CD4-positive, alpha-beta T cell treated with Interleukin-21 for 1 hour (primary cell): Measurements from ENCODE around the gene AKAP6.

ENCODE experiments used
- DNase-seq: peaks from one replicate; pipeline ENCODE4 v3.0.0-alpha.2; 2020

AKAP6 gene, protein sequence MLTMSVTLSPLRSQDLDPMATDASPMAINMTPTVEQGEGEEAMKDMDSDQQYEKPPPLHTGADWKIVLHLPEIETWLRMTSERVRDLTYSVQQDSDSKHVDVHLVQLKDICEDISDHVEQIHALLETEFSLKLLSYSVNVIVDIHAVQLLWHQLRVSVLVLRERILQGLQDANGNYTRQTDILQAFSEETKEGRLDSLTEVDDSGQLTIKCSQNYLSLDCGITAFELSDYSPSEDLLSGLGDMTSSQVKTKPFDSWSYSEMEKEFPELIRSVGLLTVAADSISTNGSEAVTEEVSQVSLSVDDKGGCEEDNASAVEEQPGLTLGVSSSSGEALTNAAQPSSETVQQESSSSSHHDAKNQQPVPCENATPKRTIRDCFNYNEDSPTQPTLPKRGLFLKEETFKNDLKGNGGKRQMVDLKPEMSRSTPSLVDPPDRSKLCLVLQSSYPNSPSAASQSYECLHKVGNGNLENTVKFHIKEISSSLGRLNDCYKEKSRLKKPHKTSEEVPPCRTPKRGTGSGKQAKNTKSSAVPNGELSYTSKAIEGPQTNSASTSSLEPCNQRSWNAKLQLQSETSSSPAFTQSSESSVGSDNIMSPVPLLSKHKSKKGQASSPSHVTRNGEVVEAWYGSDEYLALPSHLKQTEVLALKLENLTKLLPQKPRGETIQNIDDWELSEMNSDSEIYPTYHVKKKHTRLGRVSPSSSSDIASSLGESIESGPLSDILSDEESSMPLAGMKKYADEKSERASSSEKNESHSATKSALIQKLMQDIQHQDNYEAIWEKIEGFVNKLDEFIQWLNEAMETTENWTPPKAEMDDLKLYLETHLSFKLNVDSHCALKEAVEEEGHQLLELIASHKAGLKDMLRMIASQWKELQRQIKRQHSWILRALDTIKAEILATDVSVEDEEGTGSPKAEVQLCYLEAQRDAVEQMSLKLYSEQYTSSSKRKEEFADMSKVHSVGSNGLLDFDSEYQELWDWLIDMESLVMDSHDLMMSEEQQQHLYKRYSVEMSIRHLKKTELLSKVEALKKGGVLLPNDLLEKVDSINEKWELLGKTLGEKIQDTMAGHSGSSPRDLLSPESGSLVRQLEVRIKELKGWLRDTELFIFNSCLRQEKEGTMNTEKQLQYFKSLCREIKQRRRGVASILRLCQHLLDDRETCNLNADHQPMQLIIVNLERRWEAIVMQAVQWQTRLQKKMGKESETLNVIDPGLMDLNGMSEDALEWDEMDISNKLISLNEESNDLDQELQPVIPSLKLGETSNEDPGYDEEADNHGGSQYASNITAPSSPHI (N-terminal part only)

DNA sequence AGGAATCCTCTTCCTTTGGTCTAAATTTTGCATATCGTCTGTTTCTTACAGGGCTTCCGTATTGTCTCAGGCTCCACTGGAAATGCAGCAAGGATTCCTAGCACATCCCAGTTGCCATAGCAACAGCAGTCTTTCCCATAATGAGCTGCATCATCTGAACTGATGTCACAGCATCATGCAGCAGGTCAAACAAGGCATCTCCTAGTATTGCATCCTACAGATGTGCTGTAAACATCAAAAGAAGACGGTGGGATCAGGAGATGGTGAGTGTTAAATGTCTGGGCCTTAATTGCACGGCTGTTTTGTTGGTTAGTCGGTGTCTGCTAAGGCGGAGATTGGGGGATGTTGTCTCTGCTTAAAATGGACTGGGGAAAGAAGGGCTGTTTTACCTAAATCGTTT is at the start of gene AKAP6:
Gene AKAP6 (plus strand): TSS at position 153 of the 400 bp plus-strand sequence. CDS start 104,196 bp downstream, outside the sequence.
- DNase-seq, result no peak

GRCh38 chr14:32286602-32287001 is 42.5 kb upstream of the AKAP6 start:
- no peak for DNase-seq

DNA sequence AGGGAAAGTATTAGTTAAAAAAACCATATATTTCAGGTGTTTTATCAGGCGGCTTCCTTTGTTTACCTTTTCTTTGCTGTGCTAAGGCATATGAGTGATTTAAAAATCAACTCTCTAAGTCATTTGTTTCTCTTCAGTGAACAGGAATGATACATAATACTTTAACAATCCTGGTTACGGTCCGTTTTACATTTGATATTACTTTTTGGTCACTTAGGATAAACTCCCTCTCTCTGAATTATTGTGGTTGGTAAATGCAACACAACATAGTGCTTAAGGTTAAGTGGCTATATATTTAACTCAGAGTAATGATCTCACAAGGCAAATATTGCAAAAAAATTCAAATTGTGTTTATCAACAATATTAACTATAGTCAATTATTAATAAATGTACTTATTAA is 32.7 kb upstream of the AKAP6 start:
- no peak for DNase-seq

DNA sequence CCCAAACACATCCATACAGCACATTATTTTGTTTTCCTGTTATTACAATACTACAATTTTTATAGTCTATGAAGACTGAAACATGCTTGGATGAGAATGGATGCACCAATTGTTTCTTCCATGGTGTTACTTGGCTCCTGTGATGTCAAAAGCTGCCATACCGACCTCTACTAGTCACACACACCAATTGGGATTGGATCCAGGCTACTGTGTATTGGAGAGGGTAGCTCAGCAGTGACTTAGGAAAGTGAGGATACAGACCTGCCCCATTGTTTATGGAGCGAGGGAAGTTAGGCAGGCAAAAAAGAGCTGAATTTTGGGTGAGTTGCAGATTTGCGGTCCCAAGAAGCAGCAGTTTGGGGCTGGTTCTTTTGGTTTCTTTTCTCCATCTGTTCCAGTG is 30.8 kb upstream of the AKAP6 start:
- DNase-seq, result no peak

DNA sequence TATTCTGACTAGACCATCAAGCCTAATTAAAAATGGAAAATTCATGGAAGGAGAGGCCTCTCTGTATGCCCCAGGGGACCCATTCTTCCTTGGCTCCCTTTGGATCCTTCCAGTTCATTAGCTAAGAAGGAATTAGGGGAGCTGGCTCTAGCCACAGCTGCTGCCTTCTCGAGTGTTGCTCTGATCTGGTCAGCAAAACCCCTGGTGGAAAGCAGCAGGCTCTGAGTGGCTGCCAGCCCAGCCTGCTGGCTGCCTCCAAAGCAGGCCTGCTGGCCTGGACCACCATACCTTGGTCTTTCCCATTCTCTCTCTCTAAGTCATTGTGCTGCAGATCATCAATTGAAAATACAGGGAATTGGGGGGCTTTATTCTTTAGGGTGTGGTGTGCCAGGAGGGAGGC is 29.0 kb upstream of the AKAP6 start:
- DNase-seq, result no peak

DNA sequence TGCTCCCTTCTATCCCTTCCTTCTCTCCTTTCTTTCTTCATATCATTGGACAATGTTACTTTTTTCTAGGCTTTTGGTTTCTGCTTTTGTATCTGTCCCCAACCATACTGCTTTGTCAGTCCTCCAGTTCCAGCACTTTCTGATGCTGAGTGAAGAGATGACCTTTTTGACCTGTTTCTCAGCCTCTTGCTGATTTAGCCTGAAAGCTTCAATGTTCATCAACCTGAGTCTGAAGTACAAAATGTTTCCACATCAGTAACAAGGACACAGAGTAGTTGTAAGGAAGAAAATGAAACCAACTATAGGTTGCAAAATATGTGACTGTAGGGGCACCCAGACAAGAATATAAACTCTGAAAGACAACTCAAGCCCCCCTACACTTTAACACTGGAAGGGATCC is 25.2 kb upstream of the AKAP6 start:
- DNase-seq, result no peak

DNA sequence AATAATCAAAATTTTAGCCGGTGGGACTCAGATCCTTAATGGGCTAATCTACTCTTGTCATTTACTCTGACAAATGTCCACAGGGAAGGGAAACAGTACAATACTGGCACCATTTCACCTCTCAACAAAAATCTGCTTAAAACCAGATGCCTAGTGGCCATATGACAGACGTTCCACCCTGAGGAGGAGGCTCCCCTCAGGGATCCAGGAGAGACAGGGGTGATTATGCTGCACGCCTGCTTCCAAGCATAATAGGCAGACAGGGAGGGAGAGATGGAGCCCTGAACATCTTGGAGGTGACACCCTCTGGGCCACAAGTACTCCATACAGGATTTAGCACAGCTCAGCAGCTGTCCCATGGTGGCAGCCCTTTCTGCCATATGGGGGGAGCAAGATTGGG is 24.8 kb upstream of the AKAP6 start:
- no peak for DNase-seq

GRCh38 chr14:32306549-32306948 is 22.5 kb upstream of the AKAP6 start:
- DNase-seq, result no peak

- no peak for DNase-seq
Measured at GRCh38 chr14:32307881-32308582, 21.1 kb upstream of the AKAP6 start.

DNA sequence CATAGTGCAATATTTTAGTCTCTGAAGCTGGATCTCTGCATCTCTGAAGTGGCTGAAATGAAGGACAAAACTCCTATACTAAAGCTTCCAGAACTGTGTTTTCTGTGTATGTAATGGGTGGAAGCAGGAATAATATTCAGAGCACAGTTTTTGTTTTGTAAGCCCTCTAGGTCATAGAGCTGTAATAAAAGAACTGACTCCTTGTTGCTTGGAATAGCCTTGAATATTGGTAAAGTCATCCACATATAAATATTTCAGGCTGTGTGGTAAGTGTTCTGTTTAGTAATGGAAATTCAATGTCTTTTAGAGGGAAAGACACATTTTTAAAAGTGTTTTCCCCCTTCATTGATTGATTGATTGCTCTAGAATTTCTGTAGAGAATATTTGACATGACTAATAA is 18.2 kb upstream of the AKAP6 start:
- DNase-seq, result no peak

- no peak for DNase-seq
Measured at GRCh38 chr14:32311294-32312009, 17.6 kb upstream of the AKAP6 start.

- DNase-seq, result no peak
Measured at GRCh38 chr14:32312010-32312331, 17.1 kb upstream of the AKAP6 start.

DNA sequence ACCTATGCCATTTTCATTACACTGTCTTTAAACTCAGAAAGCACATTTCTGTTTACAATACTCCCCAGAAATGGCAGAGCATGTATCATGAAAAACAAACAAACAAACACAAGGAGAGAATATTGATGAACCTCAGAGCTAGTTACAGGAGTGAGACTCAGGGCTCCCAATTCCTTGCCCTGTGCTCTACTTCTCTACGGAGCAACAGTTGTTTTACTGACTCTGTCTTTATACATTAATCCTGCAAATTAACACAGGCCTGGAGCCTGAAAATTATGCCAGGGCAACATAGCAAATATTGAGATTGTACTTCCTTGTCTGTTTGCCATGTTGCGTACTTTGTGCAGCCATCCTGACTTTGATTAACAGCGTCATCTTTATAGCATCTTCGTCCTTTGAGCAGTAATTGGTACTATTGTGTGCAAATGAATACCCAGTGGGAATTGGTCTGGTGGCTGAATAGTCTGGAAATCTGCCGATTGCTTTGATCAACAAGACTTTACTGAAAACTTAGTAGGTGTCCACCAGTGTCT is 15.2 kb upstream of the AKAP6 start:
- no peak for DNase-seq

GRCh38 chr14:32318087-32318795 is 10.9 kb upstream of the AKAP6 start:
- DNase-seq, result no peak

GRCh38 chr14:32319368-32320049 is 9.6 kb upstream of the AKAP6 start:
- no peak for DNase-seq

- DNase-seq, result no peak
Measured at GRCh38 chr14:32324601-32325000, 4.5 kb upstream of the AKAP6 start.

GRCh38 chr14:32327255-32327961 is 1.7 kb upstream of the AKAP6 start:
- no peak for DNase-seq

GRCh38 chr14:32329690-32330285 is 690 bp downstream of the AKAP6 start:
- DNase-seq, result no peak
